ENCODE data around the gene ESYT3. TPM values are rescaled to one million over a fixed set of nuclear protein-coding genes. Genes with fewer than 3 reads are reported as not detected.
A peak's percentile ranks its signal among the peaks of the same experiment; 100 is the strongest.

The ESYT3 gene
- total RNA-seq, 2 experiments from 2014 or later = 0.22 TPM; not detected in 1

DNA sequence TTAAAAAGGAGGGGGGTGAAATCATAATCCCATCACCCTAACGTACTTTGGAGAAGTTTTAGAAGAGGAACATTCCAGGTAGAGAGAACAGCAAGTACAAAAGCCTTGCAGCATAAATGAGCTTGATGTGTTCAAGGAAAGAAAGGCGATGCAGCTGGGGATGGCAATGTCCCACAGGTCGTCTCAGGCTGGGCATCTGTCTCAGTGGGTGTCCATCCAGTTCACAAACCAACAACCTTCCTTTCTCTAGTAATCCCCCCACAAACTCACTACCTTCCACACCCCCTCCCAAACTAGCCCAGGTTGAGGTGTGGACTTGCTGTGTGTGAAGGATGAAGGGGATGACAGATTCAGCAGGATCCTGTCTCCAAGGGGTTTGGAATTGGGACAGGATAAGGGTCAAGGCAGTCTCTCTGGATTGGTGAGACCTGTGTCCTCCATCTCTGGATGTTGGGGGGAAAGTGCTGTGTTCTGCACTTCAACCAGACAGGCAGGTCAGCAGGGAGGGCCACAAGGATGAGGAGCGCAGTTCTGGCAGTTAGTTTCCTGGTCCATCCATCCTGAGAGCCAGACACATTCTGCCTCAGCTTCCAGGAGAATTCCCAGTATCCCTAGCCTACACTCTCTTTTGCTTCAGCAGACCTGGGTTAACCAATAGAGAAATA, 1.7 kb upstream of the ESYT3 start:
- Mint-ChIP-seq H3K27ac (no peak overlapping the region), H3K36me3 (ENCODE audit: low read depth) (no peaks in the 10 kb centered on the region), H3K4me1 (ENCODE audit: low read depth) (peaks cover 16% of the 10 kb centered on the region), H3K27me3 (peaks cover 50% of the 10 kb centered on the region), H3K4me3 (no peak overlapping the region), H3K9me3 (no peaks in the 10 kb centered on the region)
- ATAC-seq (ENCODE audit: poor library complexity) (no peak), DNase-seq (no peak)
- H3K9me3 ChIP-seq (ENCODE audit: control insufficient read depth in 1 of 2, insufficient read depth in 1 of 2, low read length in 2 of 2) = peaks cover 0 to 13% of the 10 kb centered on the region in 2 experiments
- ChIA-PET POLR2A (no interaction called here), CTCF (interaction anchor here (1.5 kb wide), 1 partner anchor 15 kb away, joined by 3 read pairs; no protein-coding TSS in a partner anchor)
- H3K4me3 ChIP-seq (ENCODE audit: low read length) = no peak overlapping the region
- H3K4me1 ChIP-seq (ENCODE audit: insufficient read depth, low read length) = peaks cover 20% of the 10 kb centered on the region
- intact Hi-C loops (cut with DNase I, micrococcal nuclease) = no loop called here
- peaks cover 16 to 42% of the 10 kb centered on the region in 2 experiments for H3K27me3 ChIP-seq (ENCODE audit: control insufficient read depth in 1 of 2, insufficient read depth in 2 of 2, low read length in 2 of 2)
- no peak for TF ChIP-seq CTCF (IDR thresholded peaks at IDR 0.05)
- H3K36me3 ChIP-seq (ENCODE audit: insufficient read depth, low read length) = no peaks in the 10 kb centered on the region
- no peak overlapping the region for H3K27ac ChIP-seq (ENCODE audit: low read depth in 1 of 2, low read length in 2 of 2)

GRCh38 chr3:138433892-138434275, 532 bp upstream of the ESYT3 start:
- H3K4me3 ChIP-seq (ENCODE audit: low read length) = peak overlapping the region; percentile 49
- POLR2A ChIA-PET = no interaction called here
- intact Hi-C loops (cut with DNase I, micrococcal nuclease) = no loop called here
- peaks cover 20% of the 10 kb centered on the region for H3K4me1 ChIP-seq (ENCODE audit: insufficient read depth, low read length)
- no peaks in the 10 kb centered on the region for H3K9me3 Mint-ChIP-seq
- H3K27ac Mint-ChIP-seq = no peak overlapping the region
- peaks cover 16% of the 10 kb centered on the region for H3K4me1 Mint-ChIP-seq (ENCODE audit: low read depth)
- DNase-seq = peak in 1 of 14 experiments; percentile 7
- no peak for TF ChIP-seq CTCF (IDR thresholded peaks at IDR 0.05)
- CTCF ChIA-PET = no interaction called here
- H3K27me3 ChIP-seq (ENCODE audit: control insufficient read depth in 1 of 2, insufficient read depth in 2 of 2, low read length in 2 of 2) = peaks cover 16 to 42% of the 10 kb centered on the region in 2 experiments
- no peak for ATAC-seq (ENCODE audit: poor library complexity)
- H3K4me3 Mint-ChIP-seq = peak overlapping the region; percentile 38
- H3K27me3 Mint-ChIP-seq = peaks cover 61% of the 10 kb centered on the region
- peaks cover 0 to 13% of the 10 kb centered on the region in 2 experiments for H3K9me3 ChIP-seq (ENCODE audit: control insufficient read depth in 1 of 2, insufficient read depth in 1 of 2, low read length in 2 of 2)
- no peak overlapping the region for H3K27ac ChIP-seq (ENCODE audit: low read depth in 1 of 2, low read length in 2 of 2)
- H3K36me3 Mint-ChIP-seq (ENCODE audit: low read depth) = no peaks in the 10 kb centered on the region
- no peaks in the 10 kb centered on the region for H3K36me3 ChIP-seq (ENCODE audit: insufficient read depth, low read length)

- no peak overlapping the region for H3K27ac ChIP-seq (ENCODE audit: low read depth in 1 of 2, low read length in 2 of 2)
- Mint-ChIP-seq H3K4me1 (ENCODE audit: low read depth) (peaks cover 16% of the 10 kb centered on the region), H3K4me3 (peak overlapping the region; percentile 42), H3K27ac (no peak overlapping the region), H3K27me3 (peaks cover 69% of the 10 kb centered on the region), H3K36me3 (ENCODE audit: low read depth) (no peaks in the 10 kb centered on the region), H3K9me3 (no peaks in the 10 kb centered on the region)
- ChIA-PET POLR2A (no interaction called here), CTCF (no interaction called here)
- peaks cover 20% of the 10 kb centered on the region for H3K4me1 ChIP-seq (ENCODE audit: insufficient read depth, low read length)
- H3K9me3 ChIP-seq (ENCODE audit: control insufficient read depth in 1 of 2, insufficient read depth in 1 of 2, low read length in 2 of 2) = peaks cover 0 to 13% of the 10 kb centered on the region in 2 experiments
- DNase-seq = no peak
- intact Hi-C loops (cut with DNase I, micrococcal nuclease) = no loop called here
- H3K4me3 ChIP-seq (ENCODE audit: low read length) = peak overlapping the region; percentile 49
- H3K27me3 ChIP-seq (ENCODE audit: control insufficient read depth in 1 of 2, insufficient read depth in 2 of 2, low read length in 2 of 2) = peaks cover 18 to 42% of the 10 kb centered on the region in 2 experiments
- ATAC-seq (ENCODE audit: poor library complexity) = no peak
- no peaks in the 10 kb centered on the region for H3K36me3 ChIP-seq (ENCODE audit: insufficient read depth, low read length)
- no peak for TF ChIP-seq CTCF (IDR thresholded peaks at IDR 0.05)
Measured at GRCh38 chr3:138434875-138435772, 708 bp downstream of the ESYT3 start.

Measured in CD4-positive, alpha-beta T cell (primary cell).